HepG2 (cell line): ENCODE results near the gene SVBP.

Source experiments
- BHLHE40 ChIP-seq: IDR thresholded peaks from 2 replicates; pipeline ENCODE4 v1.6.1; 2011; ENCODE audit warnings: low read length, improper control_type of control experiment
- EZH2 ChIP-seq: conservative IDR thresholded peaks from 2 replicates; pipeline ENCODE4 v1.6.1; 2012; ENCODE audit warnings: mild to moderate bottlenecking, low read depth, low read length, moderate library complexity
- IKZF4 ChIP-seq: sonication (generic); formaldehyde crosslinking; IDR thresholded peaks from 2 replicates; pipeline ENCODE4 v1.5.1; 2020; ENCODE audit warnings: borderline replicate concordance, mild to moderate bottlenecking, low read depth, missing genetic modification reagents; ENCODE audit errors: not compliant biosample characterization
- MEIS1 ChIP-seq: sonication (generic); formaldehyde crosslinking; IDR thresholded peaks from 2 replicates; pipeline ENCODE4 v1.9.0; 2021; ENCODE audit warnings: mild to moderate bottlenecking, missing genetic modification reagents, moderate library complexity, borderline replicate concordance
- NR2C2 ChIP-seq: sonication (generic); formaldehyde crosslinking; IDR thresholded peaks from 2 replicates; pipeline ENCODE4 v1.4.0; 2020; ENCODE audit warnings: missing genetic modification reagents, mild to moderate bottlenecking, moderate library complexity, borderline replicate concordance
- ZNF781 ChIP-seq: sonication (generic); formaldehyde crosslinking; IDR thresholded peaks from 2 replicates; pipeline ENCODE4 v1.5.1; 2020; ENCODE audit warnings: borderline replicate concordance, mild to moderate bottlenecking, missing genetic modification reagents; ENCODE audit errors: not compliant biosample characterization

DNA sequence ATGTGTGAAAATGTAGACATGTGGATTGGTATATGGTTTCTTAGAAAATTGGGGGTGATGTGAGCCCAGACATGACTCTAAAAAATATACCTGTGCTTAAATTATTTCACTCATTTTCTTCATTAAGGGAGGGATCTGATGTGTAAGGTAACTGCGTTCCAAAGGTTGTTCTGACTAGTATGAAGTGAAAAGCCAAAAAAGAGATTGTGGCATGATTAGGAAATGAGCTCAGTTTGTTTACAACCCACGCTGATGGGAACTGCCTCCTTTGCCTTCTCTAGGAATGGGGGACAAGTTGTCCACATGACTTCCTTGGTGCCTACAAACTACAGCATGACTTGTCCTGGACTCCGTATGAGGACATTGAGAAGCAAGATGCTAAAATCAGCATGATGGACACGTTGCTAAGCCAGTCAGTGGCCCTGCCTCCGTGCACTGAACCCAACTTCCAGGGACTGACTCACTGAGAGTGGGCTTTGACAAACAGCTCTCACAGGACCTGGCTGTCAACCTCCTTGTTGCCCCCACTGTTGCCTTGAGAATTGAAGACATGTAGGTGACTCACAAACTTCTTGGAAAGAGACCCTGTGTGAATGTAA, 42.2 kb downstream of the SVBP start:
- TF ChIP-seq EZH2, result no peak
- TF ChIP-seq ZNF781 (CRISPR knock-in tag), result no peak
- TF ChIP-seq NR2C2 (CRISPR knock-in tag), result no peak
- no peak for TF ChIP-seq MEIS1
- TF ChIP-seq IKZF4 (CRISPR knock-in tag), result no peak
- no peak for TF ChIP-seq BHLHE40
